ENCODE results near the gene ADAMTS12. TPM values are rescaled to one million over a fixed set of nuclear protein-coding genes. Genes with fewer than 3 reads are reported as not detected.

ADAMTS12 gene
- total and polyA plus RNA-seq, 2 donors (not counting 1 experiment from before 2014, with no cell fraction given) = 10.7 to 44.8 TPM

DNA sequence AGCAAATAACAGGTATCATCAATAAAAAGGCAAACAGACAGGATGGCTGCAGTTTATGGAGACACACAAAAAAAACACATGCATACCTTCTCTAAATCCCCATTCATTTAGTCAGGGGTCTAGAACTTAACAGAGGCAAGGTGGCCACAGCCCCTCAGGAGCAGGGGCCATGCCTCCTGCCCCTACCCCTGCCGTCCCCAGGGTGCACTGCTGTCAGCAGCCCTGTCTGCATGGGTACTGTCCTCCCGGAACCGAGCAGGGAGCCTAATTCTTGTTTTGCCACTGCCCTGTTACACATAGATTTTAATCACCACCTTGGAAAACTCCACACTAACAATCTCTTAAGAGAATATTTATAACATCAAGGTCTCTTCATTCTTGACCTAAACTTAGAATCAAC is 39.0 kb downstream of the ADAMTS12 start:
- no peak for TF ChIP-seq EZH2 (IDR thresholded peaks at IDR 0.05; ENCODE audit: low read length, missing control alignments)
- TF ChIP-seq, protein P1, sequence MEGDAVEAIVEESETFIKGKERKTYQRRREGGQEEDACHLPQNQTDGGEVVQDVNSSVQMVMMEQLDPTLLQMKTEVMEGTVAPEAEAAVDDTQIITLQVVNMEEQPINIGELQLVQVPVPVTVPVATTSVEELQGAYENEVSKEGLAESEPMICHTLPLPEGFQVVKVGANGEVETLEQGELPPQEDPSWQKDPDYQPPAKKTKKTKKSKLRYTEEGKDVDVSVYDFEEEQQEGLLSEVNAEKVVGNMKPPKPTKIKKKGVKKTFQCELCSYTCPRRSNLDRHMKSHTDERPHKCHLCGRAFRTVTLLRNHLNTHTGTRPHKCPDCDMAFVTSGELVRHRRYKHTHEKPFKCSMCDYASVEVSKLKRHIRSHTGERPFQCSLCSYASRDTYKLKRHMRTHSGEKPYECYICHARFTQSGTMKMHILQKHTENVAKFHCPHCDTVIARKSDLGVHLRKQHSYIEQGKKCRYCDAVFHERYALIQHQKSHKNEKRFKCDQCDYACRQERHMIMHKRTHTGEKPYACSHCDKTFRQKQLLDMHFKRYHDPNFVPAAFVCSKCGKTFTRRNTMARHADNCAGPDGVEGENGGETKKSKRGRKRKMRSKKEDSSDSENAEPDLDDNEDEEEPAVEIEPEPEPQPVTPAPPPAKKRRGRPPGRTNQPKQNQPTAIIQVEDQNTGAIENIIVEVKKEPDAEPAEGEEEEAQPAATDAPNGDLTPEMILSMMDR (conservative IDR thresholded peaks at IDR 0.05 in 1 of 2, IDR thresholded peaks at IDR 0.05 in 1 of 2; ENCODE audit: low read depth in 1 of 2, low read length in 2 of 2) = no peak
- Histone ChIP-seq H3K9me3 (ENCODE audit: control insufficient read depth, insufficient read depth, low read depth, low read length) (no peaks in the 10 kb centered on the region), H3K27ac (ENCODE audit: insufficient read depth, low read length) (no peak overlapping the region), H2AFZ (ENCODE audit: low read length) (no peak overlapping the region), H3K4me2 (ENCODE audit: extremely low read depth, insufficient read depth, low read length) (no peak overlapping the region), H3K27me3 (ENCODE audit: control insufficient read depth, insufficient read depth, low read length) (no peaks in the 10 kb centered on the region), H3K4me1 (ENCODE audit: control insufficient read depth, extremely low read depth, insufficient read depth, low read length) (peaks cover 26% of the 10 kb centered on the region), H3K4me3 (replicated peaks in 1 of 4; ENCODE audit: control extremely low read depth in 1 of 4, insufficient read depth in 1 of 4, low read depth in 3 of 4, low read length in 4 of 4) (no peak overlapping the region), H3K36me3 (ENCODE audit: control insufficient read depth, insufficient read depth, low read length) (no peaks in the 10 kb centered on the region), H4K20me1 (ENCODE audit: control insufficient read depth, extremely low read depth, insufficient read depth, low read length) (no peaks in the 10 kb centered on the region), H3K79me2 (ENCODE audit: control insufficient read depth, insufficient read depth, low read length) (peaks cover 17% of the 10 kb centered on the region), H3K9ac (ENCODE audit: insufficient read depth, low read length) (no peak overlapping the region)
- no peak for DNase-seq (ENCODE audit: low read depth in 2 of 2)

DNA sequence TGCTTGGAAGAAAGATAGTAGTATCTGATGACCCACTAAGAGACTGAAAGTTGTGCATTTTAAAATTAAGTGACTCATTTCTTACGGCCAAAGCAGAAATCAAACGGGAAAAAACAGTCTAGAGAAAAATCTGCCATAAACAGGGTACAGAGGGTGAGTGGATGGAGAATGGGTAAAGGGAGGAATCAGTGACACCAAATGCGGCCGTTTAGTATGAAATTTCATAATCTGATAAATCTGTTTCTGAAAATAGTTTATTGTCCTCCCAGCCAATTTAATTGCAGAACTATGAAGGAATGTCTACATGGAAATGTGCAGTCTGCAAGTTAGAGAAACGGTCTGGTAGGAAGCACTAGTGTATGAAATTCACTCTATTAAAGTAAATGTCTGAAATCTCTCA is 39.5 kb downstream of the ADAMTS12 start:
- no peak overlapping the region for H3K9ac ChIP-seq (ENCODE audit: insufficient read depth, low read length)
- H3K4me3 ChIP-seq (replicated peaks in 1 of 4; ENCODE audit: control extremely low read depth in 1 of 4, insufficient read depth in 1 of 4, low read depth in 3 of 4, low read length in 4 of 4) = peak overlapping the region in 3 of 4 experiments; percentile 20 to 45 (median 20)
- no peaks in the 10 kb centered on the region for H3K9me3 ChIP-seq (ENCODE audit: control insufficient read depth, insufficient read depth, low read depth, low read length)
- peaks cover 17% of the 10 kb centered on the region for H3K79me2 ChIP-seq (ENCODE audit: control insufficient read depth, insufficient read depth, low read length)
- no peak overlapping the region for H2AFZ ChIP-seq (ENCODE audit: low read length)
- TF ChIP-seq EZH2 (IDR thresholded peaks at IDR 0.05; ENCODE audit: low read length, missing control alignments) = no peak
- TF ChIP-seq, protein P1 (conservative IDR thresholded peaks at IDR 0.05 in 1 of 2, IDR thresholded peaks at IDR 0.05 in 1 of 2; ENCODE audit: low read depth in 1 of 2, low read length in 2 of 2) = no peak
- H3K27ac ChIP-seq (ENCODE audit: insufficient read depth, low read length) = no peak overlapping the region
- H3K36me3 ChIP-seq (ENCODE audit: control insufficient read depth, insufficient read depth, low read length) = no peaks in the 10 kb centered on the region
- peaks cover 26% of the 10 kb centered on the region for H3K4me1 ChIP-seq (ENCODE audit: control insufficient read depth, extremely low read depth, insufficient read depth, low read length)
- peak; percentile 44 to 64 for DNase-seq (ENCODE audit: low read depth in 2 of 2)
- H3K27me3 ChIP-seq (ENCODE audit: control insufficient read depth, insufficient read depth, low read length) = no peaks in the 10 kb centered on the region
- peak overlapping the region; percentile 54 for H3K4me2 ChIP-seq (ENCODE audit: extremely low read depth, insufficient read depth, low read length)
- no peaks in the 10 kb centered on the region for H4K20me1 ChIP-seq (ENCODE audit: control insufficient read depth, extremely low read depth, insufficient read depth, low read length)

DNA sequence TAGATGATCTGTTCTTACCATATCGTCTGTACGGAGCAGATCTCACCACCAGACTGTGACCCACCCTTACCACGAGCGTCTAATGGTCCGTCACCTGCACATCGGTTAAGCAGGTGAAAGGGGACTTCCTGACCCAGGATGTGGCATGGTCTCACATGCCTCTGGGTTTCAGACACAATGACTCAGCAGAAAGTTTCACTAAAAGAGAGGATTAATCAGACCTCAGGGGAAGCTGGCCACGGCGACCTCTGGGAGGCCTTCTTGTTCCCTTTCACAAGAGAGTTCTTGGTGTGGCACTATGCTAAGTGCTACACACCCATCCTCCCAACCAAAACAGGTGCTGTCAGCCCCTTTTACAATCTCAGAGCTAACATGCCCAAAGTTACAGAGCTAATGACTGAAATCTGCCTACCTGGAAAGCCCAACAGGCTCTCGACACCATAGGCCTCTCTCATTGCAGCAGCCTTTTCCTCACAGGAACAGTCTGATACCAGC is 41.6 kb downstream of the ADAMTS12 start:
- Histone ChIP-seq H3K4me2 (ENCODE audit: extremely low read depth, insufficient read depth, low read length) (no peak overlapping the region), H3K4me1 (ENCODE audit: control insufficient read depth, extremely low read depth, insufficient read depth, low read length) (peaks cover 23% of the 10 kb centered on the region), H3K27ac (ENCODE audit: insufficient read depth, low read length) (no peak overlapping the region), H3K36me3 (ENCODE audit: control insufficient read depth, insufficient read depth, low read length) (no peaks in the 10 kb centered on the region), H2AFZ (ENCODE audit: low read length) (no peak overlapping the region), H3K27me3 (ENCODE audit: control insufficient read depth, insufficient read depth, low read length) (no peaks in the 10 kb centered on the region), H3K9ac (ENCODE audit: insufficient read depth, low read length) (no peak overlapping the region), H3K4me3 (replicated peaks in 1 of 4; ENCODE audit: control extremely low read depth in 1 of 4, insufficient read depth in 1 of 4, low read depth in 3 of 4, low read length in 4 of 4) (no peak overlapping the region), H4K20me1 (ENCODE audit: control insufficient read depth, extremely low read depth, insufficient read depth, low read length) (no peaks in the 10 kb centered on the region), H3K9me3 (ENCODE audit: control insufficient read depth, insufficient read depth, low read depth, low read length) (no peaks in the 10 kb centered on the region), H3K79me2 (ENCODE audit: control insufficient read depth, insufficient read depth, low read length) (peaks cover 11% of the 10 kb centered on the region)
- DNase-seq (ENCODE audit: low read depth in 2 of 2) = peak; percentile 68 to 86
- TF ChIP-seq, protein P1 (conservative IDR thresholded peaks at IDR 0.05 in 1 of 2, IDR thresholded peaks at IDR 0.05 in 1 of 2; ENCODE audit: low read depth in 1 of 2, low read length in 2 of 2) = no peak
- no peak for TF ChIP-seq EZH2 (IDR thresholded peaks at IDR 0.05; ENCODE audit: low read length, missing control alignments)
